Measurements from ENCODE around the gene TMEM263.

DNA sequence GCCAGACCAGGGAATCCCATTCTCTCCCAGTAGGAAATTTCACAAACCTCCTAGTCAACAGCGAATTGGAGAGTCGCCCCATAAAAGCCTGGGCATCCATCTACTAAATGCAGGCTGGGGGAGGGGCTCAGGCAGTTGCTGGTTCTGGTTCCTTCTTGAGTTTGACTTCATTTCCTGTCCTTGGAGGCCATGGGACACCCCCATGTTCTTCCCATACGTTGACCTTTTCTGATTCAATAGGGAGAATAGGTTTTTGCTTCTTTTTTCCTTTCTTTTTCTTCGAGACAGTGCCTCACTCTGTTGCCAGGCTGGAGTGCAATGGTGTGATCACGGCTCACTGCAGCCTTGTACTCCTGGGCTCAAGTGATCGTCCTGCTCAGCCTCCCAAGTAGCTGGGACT lies 44.1 kb upstream of the TMEM263 start:
- TF ChIP-seq BRCA1 (IDR thresholded peaks at IDR 0.05; ENCODE audit: low read depth, low read length) (no peak), SP2 (IDR thresholded peaks at IDR 0.05; ENCODE audit: low read length) (no peak), RAD21 (IDR thresholded peaks at IDR 0.05 in 1 of 2, conservative IDR thresholded peaks at IDR 0.05 in 1 of 2; ENCODE audit: low read depth in 2 of 2, low read length in 2 of 2) (no peak), CEBPB (IDR thresholded peaks at IDR 0.05; ENCODE audit: low read depth, low read length) (no peak), GABPA (IDR thresholded peaks at IDR 0.05; ENCODE audit: borderline replicate concordance, insufficient read depth, low read length) (no peak), RXRA (IDR thresholded peaks at IDR 0.05; ENCODE audit: insufficient read depth, low read depth, low read length) (no peak), TEAD4 (IDR thresholded peaks at IDR 0.05; ENCODE audit: low read depth, low read length) (no peak), POLR2A (IDR thresholded peaks at IDR 0.05; ENCODE audit: control extremely low read depth in 1 of 2, low read depth in 2 of 2, low read length in 2 of 2) (no peak), EP300 (IDR thresholded peaks at IDR 0.05; ENCODE audit: borderline replicate concordance in 1 of 2, low read depth in 2 of 2, low read length in 2 of 2) (no peak)
- TF ChIP-seq, protein P1, sequence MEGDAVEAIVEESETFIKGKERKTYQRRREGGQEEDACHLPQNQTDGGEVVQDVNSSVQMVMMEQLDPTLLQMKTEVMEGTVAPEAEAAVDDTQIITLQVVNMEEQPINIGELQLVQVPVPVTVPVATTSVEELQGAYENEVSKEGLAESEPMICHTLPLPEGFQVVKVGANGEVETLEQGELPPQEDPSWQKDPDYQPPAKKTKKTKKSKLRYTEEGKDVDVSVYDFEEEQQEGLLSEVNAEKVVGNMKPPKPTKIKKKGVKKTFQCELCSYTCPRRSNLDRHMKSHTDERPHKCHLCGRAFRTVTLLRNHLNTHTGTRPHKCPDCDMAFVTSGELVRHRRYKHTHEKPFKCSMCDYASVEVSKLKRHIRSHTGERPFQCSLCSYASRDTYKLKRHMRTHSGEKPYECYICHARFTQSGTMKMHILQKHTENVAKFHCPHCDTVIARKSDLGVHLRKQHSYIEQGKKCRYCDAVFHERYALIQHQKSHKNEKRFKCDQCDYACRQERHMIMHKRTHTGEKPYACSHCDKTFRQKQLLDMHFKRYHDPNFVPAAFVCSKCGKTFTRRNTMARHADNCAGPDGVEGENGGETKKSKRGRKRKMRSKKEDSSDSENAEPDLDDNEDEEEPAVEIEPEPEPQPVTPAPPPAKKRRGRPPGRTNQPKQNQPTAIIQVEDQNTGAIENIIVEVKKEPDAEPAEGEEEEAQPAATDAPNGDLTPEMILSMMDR (IDR thresholded peaks at IDR 0.05; ENCODE audit: control extremely low read depth in 1 of 3, insufficient read depth in 1 of 3, low read depth in 1 of 3, low read length in 3 of 3): no peak
- TF ChIP-seq, protein P2, sequence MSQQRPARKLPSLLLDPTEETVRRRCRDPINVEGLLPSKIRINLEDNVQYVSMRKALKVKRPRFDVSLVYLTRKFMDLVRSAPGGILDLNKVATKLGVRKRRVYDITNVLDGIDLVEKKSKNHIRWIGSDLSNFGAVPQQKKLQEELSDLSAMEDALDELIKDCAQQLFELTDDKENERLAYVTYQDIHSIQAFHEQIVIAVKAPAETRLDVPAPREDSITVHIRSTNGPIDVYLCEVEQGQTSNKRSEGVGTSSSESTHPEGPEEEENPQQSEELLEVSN (IDR thresholded peaks at IDR 0.05): no peak

All from H1 (cell line).